Sigmoid colon (tissue), 7 donors: ENCODE results near the gene TLL2. TPM values are rescaled to one million over a fixed set of nuclear protein-coding genes. Genes with fewer than 3 reads are reported as not detected.
A peak's percentile ranks its signal among the peaks of the same experiment; 100 is the strongest.

Source experiments
- DNase-seq: peaks from one replicate; pipeline ENCODE4 v3.0.0-alpha.2; 2019
- H3K27ac ChIP-seq, 4 donors: fragments of 200-600 bp; sonication (generic); one replicate each; pipeline ENCODE4 v1.5.1; 2016 to 2019; ENCODE audit warnings: mild to moderate bottlenecking in 1 of 4
- H3K27me3 ChIP-seq, 3 donors: fragments of 200-600 bp; sonication (generic); one replicate each; pipeline ENCODE4 v1.5.1; 2019; ENCODE audit warnings: mild to moderate bottlenecking in 1 of 3
- H3K36me3 ChIP-seq, 4 donors: fragments of 200-600 bp; sonication (generic); one replicate each; pipeline ENCODE4 v1.5.1; 2016 to 2019
- H3K4me1 ChIP-seq, 4 donors: fragments of 200-600 bp; sonication (generic); one replicate each; pipeline ENCODE4 v1.5.1; 2017 to 2019
- H3K4me3 ChIP-seq, 4 donors: fragments of 200-600 bp; sonication (generic); one replicate each; pipeline ENCODE4 v1.5.1; 2017 to 2019; ENCODE audit warnings: mild to moderate bottlenecking in 2 of 4, moderate library complexity in 1 of 4
- H3K9me3 ChIP-seq, 4 donors: fragments of 200-600 bp in 3 of 4; sonication (generic) in 3 of 4; one replicate each; pipeline versions ENCODE4 v1.5.1 to v1.6.1; 2013 to 2019
- EP300 ChIP-seq, 4 donors: sonication (generic); formaldehyde crosslinking; IDR thresholded peaks; one replicate each; pipeline ENCODE4 v1.6.1; 2017; ENCODE audit warnings: antibody characterized with exemption in 4 of 4
- POLR2A ChIP-seq, 2 donors: fragments of 450-650 bp; IDR thresholded peaks; one replicate each; pipeline ENCODE4 v1.6.1; 2016; ENCODE audit warnings: antibody characterized with exemption in 2 of 2, mild to moderate bottlenecking in 2 of 2, moderate library complexity in 2 of 2
- POLR2AphosphoS5 ChIP-seq, 4 donors: sonication (generic); formaldehyde crosslinking; IDR thresholded peaks; one replicate each; pipeline ENCODE4 v1.6.1; 2017; ENCODE audit warnings: antibody characterized with exemption in 4 of 4
- WGBS, 2 donors: extraction: QIAGEN DNeasy Blood & Tissue Kit; methylation state at CpG; one replicate each; pipeline ENCODE4 v1.1.7; 2013; 5-methylcytosine and 5-hydroxymethylcytosine counted together
- intact Hi-C: fragments of 100-400 bp; cut with DNase I; formaldehyde crosslinking; loops from one replicate; pipeline ENCODE4 v1.15.1; 2023
- polyA plus RNA-seq, 3 donors: library from polyadenylated mRNA; stranded (reverse); fragments of 200-250 nt; gene quantifications; one replicate each; pipeline ENCODE4 v1.2.3, GENCODE V29; 2013
- total RNA-seq, 4 donors: library from RNA; depleted of rRNA; stranded (reverse); fragments of >200 nt; gene quantifications; one replicate each; pipeline ENCODE4 v1.1.0, GENCODE V29; 2016
- TF ChIP-seq, protein P1 (sequence below), 4 experiments: fragments of 450-650 bp in 3 of 4; fragments of 200-600 bp in 1 of 4; IDR thresholded peaks; one replicate each; pipeline ENCODE4 v1.5.1; 2016 to 2019; ENCODE audit warnings: antibody characterized with exemption in 4 of 4, mild to moderate bottlenecking in 3 of 4, moderate library complexity in 2 of 4
- donor health status: healthy with polysubstance abuse.
- donor health status: Bipolar disorder and iron deficiency.
- donor health status: healthy.

TLL2 gene
- total and polyA plus RNA-seq, 7 donors, result 0.14 to 2.2 (median 0.36) TPM; not detected in 2

DNA sequence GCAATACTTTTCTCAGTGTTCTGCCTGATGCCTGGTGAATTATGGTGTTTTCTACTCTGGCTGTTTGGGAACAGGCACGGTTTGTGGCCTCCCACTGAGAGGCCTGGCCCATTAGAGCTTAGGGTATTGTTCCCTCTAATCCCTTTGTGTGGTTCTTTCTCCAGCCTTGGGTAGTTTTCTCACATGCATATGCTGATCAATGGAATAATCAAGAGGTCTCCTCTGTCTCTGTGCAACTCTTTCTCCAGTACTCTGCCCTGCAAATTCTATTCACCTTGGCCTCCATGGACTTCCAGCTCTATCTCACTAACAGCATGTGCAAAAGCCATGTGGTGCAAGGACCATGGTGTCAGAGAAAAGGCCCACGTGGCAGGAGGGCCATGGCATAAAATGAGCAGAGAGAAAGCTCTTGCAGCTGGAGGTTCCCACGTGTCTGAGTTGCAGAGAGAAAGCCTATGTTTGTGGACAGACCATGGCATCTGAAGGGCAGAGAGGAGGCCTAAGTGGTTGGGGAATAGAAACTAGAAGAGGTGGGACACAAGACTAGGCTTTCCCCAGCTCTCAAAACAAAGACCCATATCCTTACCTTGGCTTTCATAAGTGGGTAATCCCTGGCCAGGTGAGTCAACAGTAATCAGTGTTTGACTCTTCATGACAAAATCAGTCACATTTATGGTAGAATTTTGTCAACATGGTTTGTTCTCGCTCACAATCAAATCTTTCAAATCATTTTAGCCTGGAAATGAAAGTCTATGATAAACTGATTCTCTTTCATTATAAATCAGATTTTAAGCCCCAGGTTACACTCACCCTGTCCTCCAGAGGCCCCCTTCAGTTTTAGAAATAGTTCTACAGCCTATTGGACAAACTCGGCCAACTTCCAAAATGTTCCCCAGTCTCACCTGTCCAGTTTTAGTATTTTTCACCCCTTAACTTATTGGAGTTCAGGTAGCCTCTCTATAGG is 172.2 kb downstream of the TLL2 start:
- Histone ChIP-seq H3K4me3 (no peak overlapping the region), H3K27ac (no peak overlapping the region), H3K9me3 (peaks cover 0 to 4% (median 0%) of the 10 kb centered on the region in 4 donors), H3K36me3 (no peaks in the 10 kb centered on the region), H3K27me3 (no peaks in the 10 kb centered on the region), H3K4me1 (no peaks in the 10 kb centered on the region)
- no peak for DNase-seq
- intact Hi-C loops, result loop anchor here (5.0 kb wide), 1 partner anchor 114 kb away; no protein-coding TSS in a partner anchor
- TF ChIP-seq POLR2A (IDR thresholded peaks at IDR 0.05) (no peak), EP300 (IDR thresholded peaks at IDR 0.05) (no peak)
- TF ChIP-seq, protein P1, sequence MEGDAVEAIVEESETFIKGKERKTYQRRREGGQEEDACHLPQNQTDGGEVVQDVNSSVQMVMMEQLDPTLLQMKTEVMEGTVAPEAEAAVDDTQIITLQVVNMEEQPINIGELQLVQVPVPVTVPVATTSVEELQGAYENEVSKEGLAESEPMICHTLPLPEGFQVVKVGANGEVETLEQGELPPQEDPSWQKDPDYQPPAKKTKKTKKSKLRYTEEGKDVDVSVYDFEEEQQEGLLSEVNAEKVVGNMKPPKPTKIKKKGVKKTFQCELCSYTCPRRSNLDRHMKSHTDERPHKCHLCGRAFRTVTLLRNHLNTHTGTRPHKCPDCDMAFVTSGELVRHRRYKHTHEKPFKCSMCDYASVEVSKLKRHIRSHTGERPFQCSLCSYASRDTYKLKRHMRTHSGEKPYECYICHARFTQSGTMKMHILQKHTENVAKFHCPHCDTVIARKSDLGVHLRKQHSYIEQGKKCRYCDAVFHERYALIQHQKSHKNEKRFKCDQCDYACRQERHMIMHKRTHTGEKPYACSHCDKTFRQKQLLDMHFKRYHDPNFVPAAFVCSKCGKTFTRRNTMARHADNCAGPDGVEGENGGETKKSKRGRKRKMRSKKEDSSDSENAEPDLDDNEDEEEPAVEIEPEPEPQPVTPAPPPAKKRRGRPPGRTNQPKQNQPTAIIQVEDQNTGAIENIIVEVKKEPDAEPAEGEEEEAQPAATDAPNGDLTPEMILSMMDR (IDR thresholded peaks at IDR 0.05), result no peak
- whole genome bisulfite sequencing, 2 donors, result 82 to 84% methylated on average over 5 of the region's 5 CpGs

DNA sequence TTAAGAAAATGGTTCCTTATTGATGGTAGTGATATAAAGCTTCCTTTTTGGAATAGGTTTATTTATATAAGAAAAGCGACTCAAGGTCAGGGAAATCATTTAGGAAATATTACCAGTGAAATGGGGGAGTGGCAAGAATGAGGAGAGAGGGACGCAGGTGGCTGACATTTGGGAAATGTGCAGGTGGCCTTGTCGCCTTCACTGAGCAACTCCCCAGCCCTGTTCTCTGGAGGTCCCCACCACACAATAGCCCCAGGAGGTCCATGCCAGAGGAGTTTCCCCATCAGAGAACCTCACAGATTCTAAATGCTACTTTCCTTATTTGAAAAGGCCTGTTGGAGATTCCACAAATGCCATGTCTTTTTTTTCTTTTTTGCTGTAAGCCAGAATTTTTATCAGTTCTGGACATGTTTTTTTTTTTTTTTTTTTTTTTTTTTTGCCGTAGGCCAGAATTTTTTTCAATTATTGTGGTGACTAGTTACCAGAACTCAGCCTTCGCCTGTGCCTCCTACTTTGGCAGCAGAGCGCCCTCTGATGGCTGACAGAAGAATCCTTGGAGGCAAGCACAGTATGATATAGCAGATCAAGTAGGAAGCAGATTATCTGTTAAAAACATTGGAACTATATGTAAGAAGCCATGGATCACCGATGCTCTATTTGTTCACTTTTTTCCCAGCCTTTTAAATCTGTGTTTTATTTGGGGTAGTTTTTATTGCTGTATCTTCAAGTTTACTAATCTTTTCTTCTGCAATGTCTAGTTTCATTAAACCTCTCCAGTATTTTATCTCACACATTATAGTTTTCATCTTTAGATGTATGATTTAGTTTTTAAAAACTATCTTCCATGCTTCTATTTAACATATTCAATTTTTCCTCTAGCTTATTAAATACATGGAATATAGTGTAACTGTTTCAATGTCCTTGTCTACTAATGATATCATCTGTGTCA is 173.5 kb downstream of the TLL2 start:
- H3K36me3 ChIP-seq, result no peaks in the 10 kb centered on the region
- WGBS, 2 donors, result 27 to 40% methylated on average over 7 of the region's 7 CpGs
- H3K4me1 ChIP-seq, result no peaks in the 10 kb centered on the region
- intact Hi-C loops, result loop anchor here (5.0 kb wide), 1 partner anchor 113 kb away; no protein-coding TSS in a partner anchor
- H3K27me3 ChIP-seq, result no peaks in the 10 kb centered on the region
- no peak for DNase-seq
- H3K27ac ChIP-seq, result no peak overlapping the region
- TF ChIP-seq EP300 (IDR thresholded peaks at IDR 0.05), result no peak
- TF ChIP-seq POLR2A (IDR thresholded peaks at IDR 0.05), result no peak
- TF ChIP-seq, protein P1 (IDR thresholded peaks at IDR 0.05), result peak in 1 of 4 experiments; percentile 31
- no peak for TF ChIP-seq POLR2AphosphoS5 (IDR thresholded peaks at IDR 0.05)
- H3K9me3 ChIP-seq, result no peaks in the 10 kb centered on the region
- no peak overlapping the region for H3K4me3 ChIP-seq

DNA sequence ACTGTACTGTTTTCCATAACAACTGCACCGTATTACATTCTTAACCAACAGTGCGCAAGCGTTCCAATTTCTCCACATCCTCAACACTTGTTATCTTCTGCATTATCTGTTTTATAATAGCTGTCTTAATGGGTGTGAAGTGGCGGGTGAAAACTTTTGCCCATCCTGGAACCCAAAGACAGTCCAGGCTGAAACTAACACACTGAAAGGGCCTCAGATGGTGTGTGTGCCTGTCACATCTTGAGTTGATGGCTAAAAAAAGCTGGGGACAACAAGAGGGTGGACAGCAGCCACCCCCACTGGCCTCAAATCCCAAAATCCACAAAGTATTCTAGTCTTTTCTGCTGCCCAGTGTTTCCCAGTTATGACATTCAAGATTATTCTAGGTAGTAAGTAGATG is 174.3 kb downstream of the TLL2 start:
- H3K4me1 ChIP-seq, result no peaks in the 10 kb centered on the region
- no peaks in the 10 kb centered on the region for H3K27me3 ChIP-seq
- WGBS, 2 donors, result 94% methylated on average over 4 of the region's 4 CpGs
- no peak for TF ChIP-seq EP300 (IDR thresholded peaks at IDR 0.05)
- TF ChIP-seq, protein P1 (IDR thresholded peaks at IDR 0.05), result no peak
- no peak for TF ChIP-seq POLR2A (IDR thresholded peaks at IDR 0.05)
- no peak for TF ChIP-seq POLR2AphosphoS5 (IDR thresholded peaks at IDR 0.05)
- H3K9me3 ChIP-seq, result no peaks in the 10 kb centered on the region
- no peak for DNase-seq
- no peak overlapping the region for H3K27ac ChIP-seq
- intact Hi-C loops, result no loop called here
- no peaks in the 10 kb centered on the region for H3K36me3 ChIP-seq
- H3K4me3 ChIP-seq, result no peak overlapping the region

- H3K27ac ChIP-seq, result no peak overlapping the region
- no peak for DNase-seq
- no peaks in the 10 kb centered on the region for H3K36me3 ChIP-seq
- 56 to 69% methylated on average over 5 of the region's 5 CpGs for WGBS, 2 donors
- H3K27me3 ChIP-seq, result no peaks in the 10 kb centered on the region
- H3K9me3 ChIP-seq, result no peaks in the 10 kb centered on the region
- no peak for TF ChIP-seq POLR2AphosphoS5 (IDR thresholded peaks at IDR 0.05)
- TF ChIP-seq, protein P1 (IDR thresholded peaks at IDR 0.05), result no peak
- no peak for TF ChIP-seq EP300 (IDR thresholded peaks at IDR 0.05)
- TF ChIP-seq POLR2A (IDR thresholded peaks at IDR 0.05), result no peak
- H3K4me1 ChIP-seq, result no peaks in the 10 kb centered on the region
- intact Hi-C loops, result no loop called here
- H3K4me3 ChIP-seq, result no peak overlapping the region
Measured at GRCh38 chr10:96338279-96338925, 175.3 kb downstream of the TLL2 start.
